Heart right ventricle (tissue), 16 donors: ENCODE results near the gene MTHFD1L. TPM values are rescaled to one million over a fixed set of nuclear protein-coding genes. Genes with fewer than 3 reads are reported as not detected.

Experiments
- ATAC-seq, 8 donors: fragments of 200-7000 bp; cut with Tn5 transposase; one replicate each; pipeline ENCODE4 v1.9.1; 2020; ENCODE audit warnings: mild to moderate bottlenecking in 8 of 8, moderate library complexity in 8 of 8, moderate number of reproducible peaks in 1 of 8
- DNase-seq, 2 donors: peaks; one replicate each; pipeline ENCODE4 v3.0.0-alpha.2; 2020
- H3K27ac ChIP-seq, 10 donors: fragments of 200-600 bp; sonication (generic) in 2 of 10; one replicate each; pipeline versions ENCODE4 v1.5.0 to v1.8.0; 2020 to 2022; ENCODE audit warnings: mild to moderate bottlenecking in 3 of 10
- H3K27me3 ChIP-seq, 7 donors: fragments of 200-600 bp; one replicate each; pipeline ENCODE4 v1.8.0; 2021 to 2022; ENCODE audit warnings: mild to moderate bottlenecking in 2 of 7
- H3K36me3 ChIP-seq, 9 donors: fragments of 200-600 bp; sonication (generic) in 1 of 9; one replicate each; pipeline versions ENCODE4 v1.5.0 to v1.8.0; 2020 to 2022; ENCODE audit warnings: mild to moderate bottlenecking in 2 of 9
- H3K4me1 ChIP-seq, 9 donors: fragments of 200-600 bp; sonication (generic) in 1 of 9; one replicate each; pipeline versions ENCODE4 v1.5.0 to v1.8.0; 2020 to 2022; ENCODE audit warnings: mild to moderate bottlenecking in 4 of 9
- H3K4me3 ChIP-seq, 10 donors: fragments of 200-600 bp; sonication (generic) in 2 of 10; one replicate each; pipeline versions ENCODE4 v1.5.0 to v1.8.0; 2020 to 2022; ENCODE audit warnings: mild to moderate bottlenecking in 7 of 10, moderate library complexity in 2 of 10
- H3K9me3 ChIP-seq, 11 donors: fragments of 200-600 bp in 10 of 11; sonication (generic) in 2 of 11; one replicate each; pipeline versions ENCODE4 v1.5.0 to v1.8.0; 2013 to 2022; ENCODE audit warnings: mild to moderate bottlenecking in 2 of 11, control low read depth in 1 of 11, moderate library complexity in 1 of 11
- WGBS, 2 donors: extraction: QIAGEN DNeasy Blood & Tissue Kit; methylation state at CpG; one replicate each; pipeline ENCODE4 v1.1.7; 2013; ENCODE audit warnings: inconsistent platforms in 1 of 2; 5-methylcytosine and 5-hydroxymethylcytosine counted together
- intact Hi-C, 10 donors: fragments of 100-400 bp; cut with DNase I; formaldehyde crosslinking; loops; one replicate each; pipeline versions ENCODE4 v1.11.1 to v1.14.2; 2022
- polyA plus RNA-seq, 2 donors: library from polyadenylated mRNA; stranded (reverse); fragments of 200-250 nt; gene quantifications; one replicate each; pipeline ENCODE4 v1.2.3, GENCODE V29; 2013
- total RNA-seq, 10 donors: library from RNA; stranded (reverse); fragmentation: NEBNext Ultra II Directional in 3 of 10; extraction: Animal tissue kit (Norgen Biotek cat#: 25700) in 3 of 10; gene quantifications; one replicate each; pipeline versions ENCODE4 v1.2.1 to v1.2.4, GENCODE V29; 2021 to 2023
- TF ChIP-seq, protein P1 (sequence below), 9 donors: fragments of 200-600 bp; sonication (generic) in 2 of 9; IDR thresholded peaks; one replicate each; pipeline versions ENCODE4 v1.5.0 to v1.8.0; 2021 to 2022; ENCODE audit warnings: antibody characterized with exemption in 9 of 9, mild to moderate bottlenecking in 5 of 9, moderate library complexity in 1 of 9
- donor health status: Arrhythmogenic right ventricular cardiomyopathy.
- donor health status: ischemic (EF 13 %, LVEDD 7.1; RV severe dilation, severe dysfunction).
- donor health status: healthy with polysubstance abuse.
- donor health status: DM: no; HTN: yes; CAD: no.
- donor health status: DM: no; HTN: no; CAD: no.
- donor health status: ischemic (EF 25% LVEDD 6.9; RV normal size, moderate dysfunction).
- donor health status: ischemic (EF 25% LVEDD 5.7; RV mildly dilated, moderate dysfunction).
- donor health status: healthy.
- donor health status: DM: yes; HTN: yes; CAD: no.
- donor health status: Ischemic cardiomyopathy.
- donor health status: ischemic (EF 35%, LVEDD 5.7; RV mildly dilated, moderate dysfunction).
- donor health status: nonischemic (EF 11% LVEDD 7.7; RV severe dilation, severe dysfunction).
- donor health status: DM: yes; HTN: yes; CAD: no.
- donor health status: PGD.
- donor health status: ischemic (EF 29% LVEDD 5.4; RV normal size, mild dysfunction).
- donor health status: nonischemic (EF 23%, LVEDD 6.1; RV moderate dilation, normal function).

The MTHFD1L gene
- total and polyA plus RNA-seq, 12 donors: 1.2 to 10.8 (median 3.8) TPM

DNA sequence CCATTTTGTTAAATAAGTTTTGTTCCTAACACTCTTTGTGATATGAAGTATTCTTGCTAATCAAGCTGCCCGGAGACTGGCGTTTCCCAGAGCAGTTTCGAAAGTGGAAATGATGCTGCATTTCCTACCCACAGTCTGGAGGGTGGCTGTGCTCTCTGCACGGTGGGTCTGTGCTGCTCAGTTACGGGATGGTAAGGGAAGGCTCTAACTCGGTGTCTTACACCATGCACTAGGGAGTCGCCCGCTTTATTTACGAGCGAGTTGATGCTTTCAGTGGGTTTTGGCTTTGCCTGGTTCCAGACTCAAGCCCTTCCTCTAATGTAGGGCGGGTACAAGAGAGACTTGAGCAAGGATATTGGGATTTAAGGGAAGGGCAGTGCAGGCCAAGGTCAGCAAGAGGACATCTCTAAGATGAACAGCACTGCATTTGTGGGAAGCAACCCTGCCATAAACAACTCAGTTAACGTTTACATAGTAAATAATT is 194.2 kb downstream of the MTHFD1L start:
- WGBS, 2 donors: 79 to 86% methylated on average over 12 of the region's 12 CpGs
- Histone ChIP-seq H3K4me3 (no peak overlapping the region), H3K36me3 (no peaks in the 10 kb centered on the region), H3K4me1 (peaks cover 0 to 35% (median 10%) of the 10 kb centered on the region in 9 donors), H3K27ac (no peak overlapping the region), H3K27me3 (no peaks in the 10 kb centered on the region), H3K9me3 (no peaks in the 10 kb centered on the region)
- intact Hi-C loops: no loop called here
- ATAC-seq: peak in 1 of 8 donors; percentile 8
- TF ChIP-seq, protein P1, sequence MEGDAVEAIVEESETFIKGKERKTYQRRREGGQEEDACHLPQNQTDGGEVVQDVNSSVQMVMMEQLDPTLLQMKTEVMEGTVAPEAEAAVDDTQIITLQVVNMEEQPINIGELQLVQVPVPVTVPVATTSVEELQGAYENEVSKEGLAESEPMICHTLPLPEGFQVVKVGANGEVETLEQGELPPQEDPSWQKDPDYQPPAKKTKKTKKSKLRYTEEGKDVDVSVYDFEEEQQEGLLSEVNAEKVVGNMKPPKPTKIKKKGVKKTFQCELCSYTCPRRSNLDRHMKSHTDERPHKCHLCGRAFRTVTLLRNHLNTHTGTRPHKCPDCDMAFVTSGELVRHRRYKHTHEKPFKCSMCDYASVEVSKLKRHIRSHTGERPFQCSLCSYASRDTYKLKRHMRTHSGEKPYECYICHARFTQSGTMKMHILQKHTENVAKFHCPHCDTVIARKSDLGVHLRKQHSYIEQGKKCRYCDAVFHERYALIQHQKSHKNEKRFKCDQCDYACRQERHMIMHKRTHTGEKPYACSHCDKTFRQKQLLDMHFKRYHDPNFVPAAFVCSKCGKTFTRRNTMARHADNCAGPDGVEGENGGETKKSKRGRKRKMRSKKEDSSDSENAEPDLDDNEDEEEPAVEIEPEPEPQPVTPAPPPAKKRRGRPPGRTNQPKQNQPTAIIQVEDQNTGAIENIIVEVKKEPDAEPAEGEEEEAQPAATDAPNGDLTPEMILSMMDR (IDR thresholded peaks at IDR 0.05): no peak
- no peak for DNase-seq

DNA sequence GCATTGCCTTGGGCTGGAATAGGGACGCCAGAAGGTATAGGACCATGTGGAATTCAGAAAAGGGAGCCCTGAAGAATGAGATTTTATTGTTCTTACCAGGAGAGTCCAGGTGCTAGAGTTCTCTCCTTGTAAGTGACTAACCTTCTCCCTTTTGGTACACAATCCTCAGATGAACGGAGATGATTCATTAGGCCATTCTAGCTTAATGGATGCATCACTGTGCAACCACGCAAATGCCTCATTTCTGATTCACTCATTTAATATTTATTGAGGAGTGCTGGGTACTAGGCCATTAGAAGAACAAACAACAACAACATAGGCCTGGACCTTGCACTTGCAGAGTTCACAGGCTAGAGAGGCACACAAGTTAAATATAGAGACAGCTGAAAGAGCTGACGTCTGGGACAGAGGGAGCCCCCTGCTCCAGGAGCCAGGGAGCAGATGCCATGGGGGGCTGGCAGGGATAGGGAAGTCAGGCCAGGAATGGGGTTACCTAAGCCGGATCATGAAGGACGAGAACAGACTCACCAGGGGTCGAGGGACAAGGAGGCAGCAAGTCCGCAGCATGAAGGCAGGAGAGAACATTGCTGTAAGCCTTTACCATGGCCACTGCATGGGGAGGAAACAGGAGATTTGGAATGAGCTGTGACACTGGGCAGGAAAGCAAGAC is 194.7 kb downstream of the MTHFD1L start:
- no peak overlapping the region for H3K27ac ChIP-seq

DNA sequence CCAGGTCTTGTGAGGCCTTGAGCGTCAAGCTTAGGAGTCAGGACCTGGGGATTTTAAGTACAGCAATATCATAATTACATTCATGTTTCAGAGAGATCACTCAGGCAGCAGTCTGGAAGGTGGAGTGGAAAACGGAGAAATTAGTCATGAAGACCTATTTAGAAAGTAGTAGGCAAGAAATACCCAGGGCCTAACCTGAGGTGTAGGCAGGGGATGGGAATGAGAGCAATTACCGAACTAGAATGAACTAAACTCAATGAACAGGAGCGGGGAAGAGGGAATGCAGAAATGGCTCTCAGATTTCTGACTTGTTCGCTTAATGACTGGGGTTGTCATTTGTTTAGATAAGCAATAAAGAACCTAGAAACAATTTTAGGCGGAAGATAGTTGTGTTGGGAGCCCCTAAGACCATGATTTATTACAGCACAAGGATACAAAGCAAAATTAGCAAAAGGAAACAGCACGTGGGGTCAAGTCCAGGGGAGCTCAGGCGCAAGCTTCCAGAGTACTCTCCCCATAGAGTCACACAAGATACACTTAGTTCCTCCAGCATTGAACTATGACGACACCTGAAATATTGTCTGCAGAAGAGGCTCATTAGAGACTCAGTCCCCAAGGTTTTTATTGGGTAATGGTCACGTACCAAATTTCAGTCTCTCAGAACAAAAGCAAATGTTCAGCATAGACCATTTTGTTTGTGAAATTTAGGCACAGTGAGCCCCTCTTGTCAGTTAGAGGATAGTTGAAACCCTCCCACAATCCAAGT is 195.4 kb downstream of the MTHFD1L start:
- Histone ChIP-seq H3K9me3 (no peaks in the 10 kb centered on the region), H3K27me3 (no peaks in the 10 kb centered on the region), H3K27ac (no peak overlapping the region), H3K36me3 (no peaks in the 10 kb centered on the region), H3K4me1 (peaks cover 0 to 40% (median 10%) of the 10 kb centered on the region in 9 donors), H3K4me3 (no peak overlapping the region)
- ATAC-seq: no peak
- TF ChIP-seq, protein P1 (IDR thresholded peaks at IDR 0.05): no peak
- 95% methylated on average over 10 of the region's 10 CpGs for WGBS, 2 donors
- intact Hi-C loops: no loop called here
- no peak for DNase-seq

More for the DNA sequence above, 194.7 kb downstream of the MTHFD1L start:
- Histone ChIP-seq H3K4me1 (peaks cover 0 to 35% (median 10%) of the 10 kb centered on the region in 9 donors), H3K36me3 (no peaks in the 10 kb centered on the region), H3K4me3 (no peak overlapping the region), H3K27me3 (no peaks in the 10 kb centered on the region), H3K9me3 (no peaks in the 10 kb centered on the region)
- intact Hi-C loops: no loop called here
- WGBS, 2 donors: 91 to 93% methylated on average over 8 of the region's 8 CpGs
- no peak for ATAC-seq
- DNase-seq: no peak
- TF ChIP-seq, protein P1 (IDR thresholded peaks at IDR 0.05): no peak

- ATAC-seq (no peak), DNase-seq (no peak)
- Histone ChIP-seq H3K9me3 (no peaks in the 10 kb centered on the region), H3K27me3 (no peaks in the 10 kb centered on the region), H3K4me3 (no peak overlapping the region), H3K4me1 (peaks cover 2 to 44% (median 18%) of the 10 kb centered on the region in 9 donors), H3K36me3 (no peaks in the 10 kb centered on the region), H3K27ac (peak overlapping the region in 2 of 10 donors; percentile 12 to 32)
- TF ChIP-seq, protein P1 (IDR thresholded peaks at IDR 0.05): no peak
- 56 to 69% methylated on average over 3 of the region's 3 CpGs for WGBS, 2 donors
- intact Hi-C loops: no loop called here
These were observed 197.8 kb downstream of the MTHFD1L start for GRCh38 chr6:151063352-151063751.
